HPDE6-E6E7 (cell line): Measurements from ENCODE around the gene PRKAR1B.

ENCODE experiments used
- DNase-seq: peaks from one replicate; pipeline ENCODE4 v3.0.0; 2011; ENCODE audit warnings: missing footprints; ENCODE audit errors: extremely low spot score

Gene PRKAR1B

GRCh38 chr7:721619-722248 is 5.3 kb downstream of the PRKAR1B start:
- DNase-seq, result no peak

DNA sequence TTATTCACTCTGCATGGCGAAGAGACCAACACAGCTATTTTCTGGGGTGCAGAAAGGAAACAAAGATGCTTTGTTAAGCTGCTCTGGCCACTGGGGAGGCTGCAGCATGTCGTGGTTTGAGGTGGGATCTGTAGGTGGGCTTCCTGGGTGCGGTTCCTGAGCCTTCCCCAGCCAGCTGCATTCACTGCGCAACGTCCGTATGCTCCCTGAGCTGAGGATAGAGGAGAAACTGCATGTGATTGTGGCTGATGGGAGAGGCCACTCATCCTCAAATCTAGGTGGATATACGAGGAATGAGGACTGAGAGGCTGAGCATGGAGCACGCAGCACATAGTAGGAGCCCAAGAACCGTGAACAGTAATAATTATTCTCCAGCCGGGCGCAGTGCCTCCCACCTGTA is 10.4 kb downstream of the PRKAR1B start:
- DNase-seq, result no peak

DNA sequence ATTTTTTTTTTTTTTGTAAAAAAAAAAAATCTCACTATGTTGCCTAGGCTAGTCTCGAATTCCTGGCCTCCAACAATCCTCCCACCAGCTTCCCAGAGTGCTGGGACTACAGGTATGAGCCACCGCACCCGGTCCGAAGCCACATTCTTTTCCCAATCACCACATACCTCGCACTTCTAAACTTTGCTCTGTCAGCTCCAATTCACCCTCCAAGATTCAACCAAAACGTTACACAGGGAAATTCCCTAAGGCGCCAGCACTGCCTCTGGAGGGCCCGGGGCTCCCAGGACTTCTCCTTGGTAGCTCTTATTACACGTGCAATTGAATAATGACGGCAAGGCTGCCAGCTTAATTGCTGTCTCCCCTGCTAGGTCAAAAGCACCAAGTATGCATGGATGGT is 10.9 kb downstream of the PRKAR1B start:
- DNase-seq, result no peak

GRCh38 chr7:714251-714671 is 12.8 kb downstream of the PRKAR1B start:
- DNase-seq, result no peak

GRCh38 chr7:713488-714230 is 13.4 kb downstream of the PRKAR1B start:
- no peak for DNase-seq

DNA sequence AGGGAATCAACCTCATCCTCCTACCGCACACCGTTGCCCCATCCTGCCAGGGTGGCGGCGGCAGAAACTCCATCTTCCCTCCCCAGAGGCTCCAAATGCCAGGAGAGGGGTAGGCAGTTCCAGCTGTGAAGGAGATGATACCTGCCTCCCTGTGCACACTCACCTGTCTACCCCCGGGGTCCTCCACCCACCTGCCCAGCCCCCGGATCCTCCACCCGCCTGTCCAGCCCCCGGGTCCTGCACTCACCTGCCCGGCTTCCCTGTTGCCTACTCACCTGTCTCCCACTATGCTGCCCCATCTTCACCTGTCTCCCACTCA is 14.0 kb downstream of the PRKAR1B start:
- DNase-seq, result no peak

DNA sequence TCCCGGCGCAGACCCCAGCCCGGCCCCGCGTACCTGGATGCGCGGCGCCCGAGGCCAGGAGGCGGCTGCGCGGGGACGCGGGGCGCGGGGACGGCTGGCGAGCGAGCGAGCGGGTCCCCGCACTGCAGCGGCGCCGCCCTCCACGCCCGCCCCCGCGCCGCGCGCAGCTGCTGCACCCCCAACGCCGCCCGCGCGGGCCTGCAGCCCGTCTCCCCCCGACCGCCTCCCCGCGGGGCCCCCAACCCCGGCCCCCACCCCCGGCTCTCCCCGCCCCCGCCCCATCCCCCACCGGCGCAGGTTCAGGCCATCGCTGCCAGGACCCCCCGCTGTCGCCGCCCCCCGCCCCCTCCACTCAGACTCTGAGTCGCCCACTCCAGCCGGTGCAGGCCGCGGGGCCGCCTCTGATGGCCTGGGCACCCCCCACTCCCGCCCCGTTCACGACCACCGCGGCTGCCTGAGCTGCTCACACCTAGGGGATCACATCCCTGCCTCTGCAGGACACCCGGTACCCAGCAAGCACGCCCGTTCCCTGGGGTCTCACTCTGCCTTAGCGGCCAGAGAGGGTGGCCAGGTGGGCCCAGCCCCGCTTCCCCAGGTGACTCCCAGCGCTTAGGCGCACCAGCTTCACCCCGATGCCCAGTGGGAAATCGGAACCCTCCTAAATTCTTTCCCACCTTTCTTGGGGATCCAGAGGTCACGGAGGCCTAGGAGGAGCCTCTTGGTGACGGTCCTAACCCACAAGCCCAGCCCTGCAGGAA is 14.5 kb downstream of the PRKAR1B start:
- DNase-seq, result no peak

DNA sequence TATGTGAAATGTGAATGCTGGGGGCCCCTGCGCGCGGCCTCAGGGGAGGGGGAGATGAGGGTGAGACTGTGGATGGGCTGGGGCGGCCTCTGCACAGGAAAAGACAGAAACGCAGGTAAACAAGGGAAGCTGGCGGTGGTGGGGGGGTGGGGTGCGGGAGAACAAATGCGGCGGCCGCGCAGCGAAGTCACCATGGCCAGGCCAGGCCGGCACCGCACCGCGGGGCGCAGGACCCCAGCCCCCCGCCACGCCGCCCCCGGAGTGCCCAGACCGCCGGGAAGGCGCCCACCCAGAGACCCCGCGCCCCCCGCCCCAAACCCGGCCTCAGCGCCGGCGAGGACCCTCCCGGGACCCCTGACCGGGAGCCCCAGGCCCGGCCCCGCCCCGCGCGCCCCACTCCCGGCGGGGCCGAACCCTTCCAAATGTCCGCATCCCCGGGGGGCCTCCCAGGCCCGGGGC is 15.1 kb downstream of the PRKAR1B start:
- no peak for DNase-seq

DNA sequence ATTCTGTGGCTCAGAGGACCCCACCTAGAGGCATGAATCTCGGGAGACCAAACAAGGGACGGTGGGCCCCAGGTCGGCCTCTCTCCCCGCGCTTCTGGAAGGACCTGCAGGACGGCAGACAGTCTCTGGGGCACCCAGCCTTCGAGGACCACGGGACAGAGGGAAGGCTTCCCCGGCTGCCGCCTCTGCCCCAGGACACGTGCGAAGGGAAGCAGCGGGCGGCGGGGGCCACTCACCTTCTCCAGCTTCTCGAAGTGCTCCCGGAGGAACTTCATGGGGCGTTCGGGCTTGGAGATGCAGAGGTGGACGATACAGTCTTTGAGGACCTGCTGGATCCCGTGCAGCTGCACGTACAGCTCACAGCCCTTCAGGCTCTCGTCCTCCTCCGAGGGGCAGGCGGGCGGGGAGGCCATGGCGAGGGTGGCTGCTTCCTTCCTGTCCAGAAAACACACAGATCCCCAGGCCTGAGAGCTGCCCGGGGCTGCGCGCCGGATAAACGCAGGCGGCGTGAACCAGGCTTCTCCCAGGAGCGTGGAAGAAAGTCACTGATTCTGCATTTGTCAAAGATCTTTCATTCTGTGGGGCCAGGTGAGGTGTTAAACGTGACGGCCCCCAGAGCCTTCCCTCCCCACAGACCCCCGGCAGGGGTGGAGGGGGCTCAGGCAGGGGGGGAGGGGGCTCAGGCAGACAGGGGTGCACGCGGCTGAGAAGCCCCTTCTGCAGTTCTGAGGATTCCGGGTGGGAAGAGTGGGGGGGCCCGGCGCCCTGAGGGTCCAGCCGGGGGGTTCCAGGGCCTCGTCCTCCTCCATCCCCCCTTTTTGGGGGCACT is 15.8 kb downstream of the PRKAR1B start:
- no peak for DNase-seq

DNA sequence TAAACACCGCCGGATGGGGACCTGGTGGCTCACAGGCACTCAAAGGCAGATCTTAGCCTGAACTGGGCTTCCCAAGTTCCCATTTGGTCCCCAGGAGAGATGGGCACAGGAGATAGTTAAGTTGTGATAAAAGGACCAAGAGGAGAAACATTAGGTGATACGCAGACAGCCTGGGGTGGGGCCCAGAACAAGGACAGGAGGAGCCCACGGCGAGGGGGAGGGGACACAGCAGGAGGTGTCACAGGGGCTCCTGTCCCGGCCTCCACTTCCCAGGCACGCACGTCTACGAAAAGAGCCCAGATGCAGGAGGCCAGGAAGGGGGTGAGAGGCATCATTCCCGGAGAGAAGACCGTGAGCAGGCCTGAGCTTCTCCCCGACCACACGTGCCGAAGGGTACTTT is 16.9 kb downstream of the PRKAR1B start:
- no peak for DNase-seq

DNA sequence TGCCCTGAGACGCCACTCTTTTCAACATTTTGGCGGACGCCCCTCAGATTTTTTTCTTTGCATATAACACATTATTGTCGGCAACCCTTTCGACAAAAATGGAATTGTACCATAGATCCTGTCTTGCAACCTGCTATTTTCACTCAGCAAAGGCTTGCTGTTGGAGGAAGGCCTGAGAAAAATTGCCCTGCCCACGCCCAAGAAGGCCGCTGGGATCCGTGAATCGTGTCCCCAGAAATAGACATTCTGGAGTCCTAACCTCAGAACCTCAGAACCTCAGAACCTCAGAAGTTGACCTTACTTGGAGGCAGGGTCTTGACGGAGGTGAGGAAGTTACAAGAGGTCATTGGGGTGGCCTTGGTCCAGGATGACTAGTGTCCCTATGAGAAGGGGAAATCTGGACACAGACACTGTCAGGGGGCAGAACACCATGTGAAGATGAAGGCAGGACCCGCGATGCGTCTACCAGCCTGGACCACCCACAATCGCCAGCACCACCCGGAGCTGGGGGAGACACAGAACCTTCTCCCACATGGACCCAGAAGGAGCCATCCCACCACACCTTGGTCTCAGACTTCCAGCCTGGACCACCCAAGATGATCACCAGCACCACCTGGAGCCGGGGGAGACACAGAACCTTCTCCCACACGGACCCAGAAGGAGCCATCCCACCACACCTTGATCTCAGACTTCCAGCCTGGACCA is 19.6 kb downstream of the PRKAR1B start:
- DNase-seq, result no peak

DNA sequence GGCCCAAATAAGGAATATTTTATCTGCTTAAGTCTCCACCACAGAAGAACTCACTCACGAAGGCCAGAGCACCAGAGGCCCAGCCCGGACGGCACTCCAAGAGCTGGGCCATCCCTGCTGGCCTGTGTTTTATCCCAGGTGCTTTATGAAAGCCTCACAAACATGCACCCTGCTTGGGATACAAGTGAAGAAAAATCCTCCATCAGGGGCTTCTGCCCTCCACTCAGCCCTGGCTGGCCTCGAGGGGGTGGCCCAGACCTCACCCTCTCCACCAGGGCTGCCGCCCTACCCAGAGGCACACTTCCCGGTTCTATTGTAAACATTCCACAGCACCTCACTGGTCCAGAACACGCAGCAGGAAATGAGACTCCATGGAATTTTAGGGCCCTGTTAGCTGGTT is 20.4 kb downstream of the PRKAR1B start:
- no peak for DNase-seq

- no peak for DNase-seq
Measured at GRCh38 chr7:703049-703448, 24.0 kb downstream of the PRKAR1B start.

DNA sequence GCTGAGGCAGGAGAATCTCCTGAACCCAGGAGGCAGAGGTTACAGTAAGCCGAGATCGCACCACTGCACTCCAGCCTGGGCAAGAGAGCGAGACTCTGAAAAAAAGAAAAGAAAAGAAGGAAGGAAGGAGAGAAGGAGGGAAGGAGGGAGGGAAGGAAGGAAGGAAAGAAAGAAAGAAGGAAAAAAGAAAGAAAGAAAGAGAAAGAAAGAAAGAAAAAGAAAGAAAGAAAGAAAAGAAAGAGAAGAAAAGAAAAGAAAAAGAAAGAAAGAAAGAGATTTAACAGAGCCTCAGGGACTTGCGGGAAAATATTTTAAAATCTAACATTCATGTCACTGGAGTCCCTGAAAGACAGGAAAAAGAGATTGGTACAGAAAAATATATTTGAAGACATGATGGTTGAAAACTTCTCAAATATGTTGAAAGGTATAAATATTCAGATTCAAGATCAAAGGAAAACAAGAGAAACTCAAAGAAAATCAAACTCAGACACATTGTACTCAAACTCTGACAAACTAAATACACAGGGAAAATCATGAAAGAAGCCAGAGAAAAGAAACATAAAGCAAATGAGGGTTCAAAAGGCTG is 25.9 kb downstream of the PRKAR1B start:
- DNase-seq, result no peak

DNA sequence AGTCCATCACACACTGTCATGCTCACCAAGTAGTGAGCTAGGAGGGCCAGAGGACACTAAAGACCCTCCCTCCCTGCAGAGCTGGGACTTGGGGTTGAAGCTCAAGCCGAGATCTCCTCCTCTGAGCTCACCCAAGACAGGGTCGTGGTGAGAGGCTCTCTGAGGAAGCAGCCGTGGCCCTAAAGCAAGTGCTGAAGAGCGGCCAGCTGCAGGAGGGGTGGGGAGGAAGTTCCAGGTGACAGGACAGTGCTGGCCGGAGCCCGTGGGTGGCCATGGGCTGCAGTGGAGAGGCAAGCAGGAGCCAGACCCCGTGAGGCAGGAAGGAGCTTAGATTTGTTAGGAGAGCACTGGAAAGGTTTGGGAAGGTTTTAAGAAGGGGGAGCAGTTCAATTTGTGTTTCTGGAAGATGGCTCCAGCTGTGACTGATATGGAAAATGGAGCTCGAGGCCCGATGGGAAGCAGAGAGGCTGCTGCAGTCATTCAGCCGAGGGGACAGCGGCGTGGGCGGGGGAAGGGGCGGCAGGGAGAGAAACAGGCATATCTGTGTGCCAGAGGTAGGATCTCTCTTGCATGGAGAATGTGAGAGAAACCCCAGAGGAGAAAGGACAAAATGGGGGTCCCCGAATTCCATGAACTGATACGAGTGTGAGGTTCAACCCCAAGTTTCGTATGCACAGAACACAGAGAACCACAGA is 27.5 kb downstream of the PRKAR1B start:
- DNase-seq, result no peak

DNA sequence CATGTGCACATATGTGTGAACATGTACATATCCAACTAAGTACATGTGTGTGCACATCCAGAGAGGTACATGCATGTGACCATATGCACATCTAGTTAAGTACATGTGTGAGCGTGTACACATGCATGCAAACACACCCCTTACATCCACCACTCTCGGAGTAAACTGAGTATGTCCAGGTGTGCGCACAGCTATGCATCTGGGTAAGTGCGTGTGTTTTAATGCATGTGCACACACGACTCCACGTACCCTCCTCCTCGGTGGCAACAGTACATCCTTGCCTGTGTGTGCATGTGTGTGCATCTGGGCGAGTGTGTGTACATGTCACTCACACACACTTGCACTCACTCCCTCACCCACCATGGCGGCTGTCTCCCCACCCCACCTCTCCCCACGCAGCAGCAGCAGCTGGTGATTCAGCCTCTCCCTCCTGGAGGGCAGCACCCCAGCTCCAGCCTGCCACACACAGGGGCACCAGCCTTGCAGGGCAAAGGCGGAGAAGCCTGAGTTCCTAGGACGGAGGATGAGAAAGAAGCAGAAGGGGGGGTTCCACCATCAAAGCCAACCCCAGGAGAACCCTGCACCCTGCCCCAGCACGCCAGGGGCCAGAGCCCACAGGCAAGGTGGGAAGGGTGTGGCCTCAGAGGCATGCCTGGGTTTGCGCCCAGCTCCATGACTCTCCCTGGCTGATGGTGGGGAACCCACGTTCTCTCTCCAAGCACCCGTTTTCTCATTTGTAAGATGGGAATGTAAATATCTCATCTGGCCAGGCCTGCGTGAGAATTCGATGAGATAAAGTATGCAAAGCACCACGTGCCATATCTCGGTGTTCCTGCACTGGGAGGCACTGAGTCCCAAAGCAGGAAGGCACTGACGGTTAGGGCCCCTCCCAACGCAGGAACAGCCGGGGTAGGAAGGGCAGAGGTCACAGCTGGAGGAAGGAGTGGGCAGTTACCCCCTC is 28.3 kb downstream of the PRKAR1B start:
- no peak for DNase-seq

DNA sequence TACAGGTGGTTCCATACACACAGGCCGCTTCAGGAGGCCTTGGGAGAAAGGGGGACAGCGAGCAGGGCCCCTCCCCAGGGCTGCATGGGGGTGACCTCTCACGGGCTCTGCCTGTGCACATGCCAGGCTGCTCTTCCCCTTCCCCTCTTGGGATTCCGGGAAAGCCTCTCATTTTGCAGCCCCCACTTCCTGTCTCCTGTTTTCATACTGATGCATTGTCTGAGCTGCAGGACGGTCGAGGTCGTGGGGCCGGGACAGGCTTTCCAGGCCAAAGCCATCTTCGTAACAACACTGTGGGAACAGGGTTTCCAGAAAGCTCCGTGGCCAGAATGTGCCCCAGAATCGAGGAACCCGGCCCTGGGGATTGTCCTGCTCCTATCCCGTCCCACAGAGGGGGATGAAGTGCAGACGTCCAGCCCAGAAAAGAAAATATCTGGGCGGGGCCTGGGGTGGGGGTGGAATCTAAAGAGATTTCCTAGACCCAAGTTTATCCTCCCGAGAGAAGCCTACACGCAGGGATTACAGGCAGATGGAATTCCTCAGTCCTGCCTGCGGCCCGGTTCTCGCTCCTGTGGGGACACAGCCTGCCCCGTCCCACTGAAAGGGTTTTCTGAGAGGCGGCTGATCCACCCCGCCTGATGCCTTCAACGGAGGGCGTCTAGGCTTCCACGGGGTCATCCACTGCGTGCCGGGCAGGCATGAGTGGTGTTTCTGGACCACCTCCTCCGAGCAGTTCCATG is 30.1 kb downstream of the PRKAR1B start:
- no peak for DNase-seq

DNA sequence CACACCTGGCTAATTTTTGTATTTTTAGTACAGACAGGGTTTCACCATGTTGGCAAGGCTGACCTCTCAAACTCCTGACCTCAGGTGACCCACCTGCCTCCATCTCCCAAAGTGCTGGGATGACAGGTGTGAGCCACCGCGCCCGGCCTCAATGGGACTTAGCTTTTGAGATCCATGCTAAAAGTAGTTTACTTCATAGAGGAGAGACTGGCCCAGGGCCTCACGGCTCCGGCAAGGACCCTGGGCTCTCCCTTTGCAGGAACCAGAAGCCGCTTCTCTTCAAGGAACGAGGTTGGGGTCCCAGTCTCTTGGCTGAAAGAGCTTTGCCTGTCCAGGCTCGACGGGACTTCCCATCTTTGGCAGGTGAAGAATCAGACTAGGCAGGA is 30.7 kb downstream of the PRKAR1B start:
- no peak for DNase-seq

GRCh38 chr7:693280-693679 is 33.8 kb downstream of the PRKAR1B start:
- no peak for DNase-seq
